Loucy (cell line): Measurements from ENCODE around the gene SLC27A2.

ENCODE experiments used
- H2AFZ ChIP-seq: fragments of 200-600 bp; sonication (generic); 2 replicates; pipeline ENCODE4 v1.6.0; 2016; ENCODE audit warnings: antibody characterized with exemption, mild to moderate bottlenecking, low read length, moderate library complexity
- H3F3A ChIP-seq: fragments of 200-600 bp; 2 replicates; pipeline ENCODE4 v1.6.0; 2016; ENCODE audit warnings: antibody characterized with exemption, low read depth, mild to moderate bottlenecking
- H3K27me3 ChIP-seq: fragments of 200-600 bp; sonication (generic); 2 replicates; pipeline ENCODE4 v1.6.1; 2014; ENCODE audit warnings: low read length, mild to moderate bottlenecking; ENCODE audit not compliant: insufficient read depth, poor library complexity, severe bottlenecking
- H3K36me3 ChIP-seq: fragments of 200-600 bp; sonication (generic); 2 replicates; pipeline ENCODE4 v1.6.1; 2016; ENCODE audit warnings: low read length; ENCODE audit not compliant: insufficient read depth
- H3K4me1 ChIP-seq: fragments of 200-600 bp; sonication (generic); 2 replicates; pipeline ENCODE4 v1.5.1; 2014; ENCODE audit warnings: low read length, mild to moderate bottlenecking; ENCODE audit not compliant: insufficient read depth, poor library complexity, severe bottlenecking
- H3K4me2 ChIP-seq: fragments of 200-600 bp; sonication (generic); 2 replicates; pipeline ENCODE4 v1.6.0; 2014; ENCODE audit warnings: antibody characterized with exemption, low read length, low read depth, mild to moderate bottlenecking; ENCODE audit not compliant: poor library complexity, severe bottlenecking
- H3K4me3 ChIP-seq: fragments of 200-600 bp; sonication (generic); 2 replicates; pipeline ENCODE4 v1.5.1; 2014; ENCODE audit warnings: low read length, mild to moderate bottlenecking, mixed read lengths; ENCODE audit not compliant: poor library complexity, severe bottlenecking
- H3K79me2 ChIP-seq: fragments of 200-600 bp; sonication (generic); 2 replicates; pipeline ENCODE4 v1.6.1; 2014; ENCODE audit warnings: low read length; ENCODE audit not compliant: insufficient read depth
- H3K9ac ChIP-seq: fragments of 200-600 bp; sonication (generic); 2 replicates; pipeline ENCODE4 v1.6.0; 2014; ENCODE audit warnings: mild to moderate bottlenecking, low read depth, low read length, moderate library complexity; ENCODE audit not compliant: poor library complexity, severe bottlenecking
- H3K9me2 ChIP-seq: fragments of 200-600 bp; sonication (generic); replicated peaks from 2 replicates; pipeline ENCODE4 v1.6.1; 2016; ENCODE audit warnings: low read depth, low read length, mixed read lengths
- H3K9me3 ChIP-seq: fragments of 200-600 bp; sonication (generic); 2 replicates; pipeline ENCODE4 v1.6.1; 2014; ENCODE audit warnings: mild to moderate bottlenecking, antibody characterized with exemption, low read length, low read depth; ENCODE audit not compliant: insufficient read depth
- H4K20me1 ChIP-seq: fragments of 200-600 bp; sonication (generic); 2 replicates; pipeline ENCODE4 v1.6.0; 2014; ENCODE audit warnings: antibody characterized with exemption, low read length, mild to moderate bottlenecking; ENCODE audit not compliant: insufficient read depth, poor library complexity, severe bottlenecking
- CTCF ChIP-seq: fragments of 200-600 bp; sonication (generic); conservative IDR thresholded peaks from 2 replicates; pipeline ENCODE4 v1.5.1; 2014; ENCODE audit warnings: mild to moderate bottlenecking, antibody characterized with exemption, low read length
- EZH2phosphoT487 ChIP-seq: fragments of 200-600 bp; IDR thresholded peaks from 2 replicates; pipeline ENCODE4 v1.6.1; 2018; ENCODE audit warnings: antibody characterized with exemption, mild to moderate bottlenecking, moderate library complexity, borderline replicate concordance

SLC27A2 gene

GRCh38 chr15:50180582-50180981, 1.4 kb upstream of the SLC27A2 start:
- peak overlapping the region; percentile 77 for H2AFZ ChIP-seq
- H3K79me2 ChIP-seq, result no peaks in the 10 kb centered on the region
- H3K9ac ChIP-seq, result no peak overlapping the region
- no peaks in the 10 kb centered on the region for H3K9me2 ChIP-seq
- H3K27me3 ChIP-seq, result no peaks in the 10 kb centered on the region
- H3K36me3 ChIP-seq, result no peaks in the 10 kb centered on the region
- H3K9me3 ChIP-seq, result no peaks in the 10 kb centered on the region
- H3F3A ChIP-seq, result no peaks in the 10 kb centered on the region
- no peak overlapping the region for H3K4me2 ChIP-seq
- TF ChIP-seq CTCF (no peak), EZH2phosphoT487 (no peak)
- no peaks in the 10 kb centered on the region for H4K20me1 ChIP-seq
- no peak overlapping the region for H3K4me3 ChIP-seq
- peaks cover 8% of the 10 kb centered on the region for H3K4me1 ChIP-seq

- Histone ChIP-seq H2AFZ (no peak overlapping the region), H3F3A (no peaks in the 10 kb centered on the region), H3K9me3 (no peaks in the 10 kb centered on the region), H3K27me3 (no peaks in the 10 kb centered on the region), H3K9me2 (no peaks in the 10 kb centered on the region), H3K4me3 (no peak overlapping the region), H3K79me2 (no peaks in the 10 kb centered on the region), H3K36me3 (no peaks in the 10 kb centered on the region), H4K20me1 (no peaks in the 10 kb centered on the region), H3K4me1 (peaks cover 8% of the 10 kb centered on the region), H3K4me2 (no peak overlapping the region), H3K9ac (no peak overlapping the region)
- TF ChIP-seq CTCF (no peak), EZH2phosphoT487 (no peak)
These were observed 611 bp upstream of the SLC27A2 start for GRCh38 chr15:50181201-50181968.

- no peak overlapping the region for H3K9ac ChIP-seq
- TF ChIP-seq CTCF (no peak), EZH2phosphoT487 (no peak)
- no peaks in the 10 kb centered on the region for H3K9me3 ChIP-seq
- peak overlapping the region; percentile 62 for H2AFZ ChIP-seq
- H3K9me2 ChIP-seq, result no peaks in the 10 kb centered on the region
- H3K36me3 ChIP-seq, result no peaks in the 10 kb centered on the region
- H4K20me1 ChIP-seq, result no peaks in the 10 kb centered on the region
- no peak overlapping the region for H3K4me2 ChIP-seq
- peaks cover 8% of the 10 kb centered on the region for H3K4me1 ChIP-seq
- H3K79me2 ChIP-seq, result no peaks in the 10 kb centered on the region
- no peaks in the 10 kb centered on the region for H3F3A ChIP-seq
- H3K4me3 ChIP-seq, result no peak overlapping the region
- no peaks in the 10 kb centered on the region for H3K27me3 ChIP-seq
These were observed 420 bp downstream of the SLC27A2 start for GRCh38 chr15:50182219-50183013.
